Measurements from ENCODE around the gene F10.
"Not testable (repeated sequence)": the region's sequence is repeated elsewhere in the genome, so short reads cannot be mapped to it uniquely, and the experiment has no call there.

Gene F10

DNA sequence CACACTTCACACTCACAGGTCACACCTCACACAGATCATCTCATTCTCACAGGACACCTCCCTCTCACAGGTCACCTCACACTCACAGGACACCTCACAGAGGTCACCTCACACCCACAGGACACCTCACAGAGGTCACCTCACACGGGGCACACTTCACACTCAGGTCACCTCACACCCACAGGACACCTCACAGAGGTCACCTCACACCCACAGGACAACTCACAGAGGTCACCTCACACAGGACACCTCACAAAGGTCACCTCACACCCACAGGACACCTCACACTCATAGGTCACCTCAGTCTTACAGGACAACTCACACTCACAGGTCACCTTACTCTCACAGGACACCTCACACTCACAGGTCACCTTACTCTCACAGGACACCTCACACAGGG, 10.1 kb upstream of the F10 start:
- not testable (repeated sequence) for H3K14ac ChIP-seq (ENCODE audit: low read length in 2 of 2); H3K4ac ChIP-seq (ENCODE audit: low read depth in 1 of 2, low read length in 2 of 2); H3K36me3 ChIP-seq (ENCODE audit: control insufficient read depth in 1 of 2, insufficient read depth in 2 of 2, low read depth in 1 of 2, low read length in 2 of 2); H4K91ac ChIP-seq (ENCODE audit: low read length); H2AFZ ChIP-seq (ENCODE audit: low read depth, low read length); H3K79me1 ChIP-seq (replicated peaks; ENCODE audit: low read length, poor library complexity, severe bottlenecking); H2BK15ac ChIP-seq (ENCODE audit: low read depth, poor library complexity, severe bottlenecking); H3K9ac ChIP-seq (ENCODE audit: low read length); H3K4me2 ChIP-seq (ENCODE audit: low read length, poor library complexity, severe bottlenecking); H2BK12ac ChIP-seq (ENCODE audit: low read length in 2 of 2); H3K18ac ChIP-seq (ENCODE audit: low read depth in 1 of 2, low read length in 2 of 2); H4K8ac ChIP-seq (ENCODE audit: low read length); H2BK120ac ChIP-seq (ENCODE audit: low read depth, low read length); H2BK5ac ChIP-seq (ENCODE audit: low read depth, low read length, poor library complexity, severe bottlenecking); DNase-seq; H2AK5ac ChIP-seq (ENCODE audit: low read length, severe bottlenecking); H3K9me3 ChIP-seq (ENCODE audit: control insufficient read depth, low read length); H3K4me3 ChIP-seq (ENCODE audit: insufficient read depth in 1 of 2, low read depth in 1 of 2, low read length in 2 of 2); H3K23ac ChIP-seq (ENCODE audit: low read length in 2 of 2); H3K27ac ChIP-seq (ENCODE audit: low read length, poor library complexity, severe bottlenecking)
- Histone ChIP-seq H3K4me1 (ENCODE audit: control insufficient read depth, insufficient read depth, low read depth, low read length) (peaks cover 10% of the 10 kb centered on the region), H3K27me3 (ENCODE audit: control insufficient read depth in 1 of 2, insufficient read depth in 1 of 2, low read length in 2 of 2) (peaks cover 29 to 63% of the 10 kb centered on the region in 2 experiments)
- 68% methylated on average over 1 of the region's 1 CpG for WGBS

- Histone ChIP-seq H4K8ac (ENCODE audit: low read length) (no peak overlapping the region), H3K4me1 (ENCODE audit: control insufficient read depth, insufficient read depth, low read depth, low read length) (peaks cover 10% of the 10 kb centered on the region), H4K91ac (ENCODE audit: low read length) (no peak overlapping the region), H3K14ac (ENCODE audit: low read length in 2 of 2) (no peak overlapping the region), H3K4me3 (ENCODE audit: insufficient read depth in 1 of 2, low read depth in 1 of 2, low read length in 2 of 2) (no peak overlapping the region), H3K9me3 (ENCODE audit: control insufficient read depth, low read length) (no peaks in the 10 kb centered on the region), H2BK5ac (ENCODE audit: low read depth, low read length, poor library complexity, severe bottlenecking) (no peak overlapping the region), H2BK12ac (ENCODE audit: low read length in 2 of 2) (no peak overlapping the region), H3K36me3 (ENCODE audit: control insufficient read depth in 1 of 2, insufficient read depth in 2 of 2, low read depth in 1 of 2, low read length in 2 of 2) (no peaks in the 10 kb centered on the region), H3K9ac (ENCODE audit: low read length) (no peak overlapping the region), H2AFZ (ENCODE audit: low read depth, low read length) (no peak overlapping the region), H3K4me2 (ENCODE audit: low read length, poor library complexity, severe bottlenecking) (no peak overlapping the region), H2BK15ac (ENCODE audit: low read depth, poor library complexity, severe bottlenecking) (no peak overlapping the region), H3K23ac (ENCODE audit: low read length in 2 of 2) (no peak overlapping the region), H3K4ac (ENCODE audit: low read depth in 1 of 2, low read length in 2 of 2) (no peak overlapping the region), H3K27me3 (ENCODE audit: control insufficient read depth in 1 of 2, insufficient read depth in 1 of 2, low read length in 2 of 2) (peaks cover 29 to 64% of the 10 kb centered on the region in 2 experiments), H3K18ac (ENCODE audit: low read depth in 1 of 2, low read length in 2 of 2) (no peak overlapping the region), H2AK5ac (ENCODE audit: low read length, severe bottlenecking) (no peak overlapping the region), H3K79me1 (replicated peaks; ENCODE audit: low read length, poor library complexity, severe bottlenecking) (no peaks in the 10 kb centered on the region), H2BK120ac (ENCODE audit: low read depth, low read length) (no peak overlapping the region), H3K27ac (ENCODE audit: low read length, poor library complexity, severe bottlenecking) (no peak overlapping the region)
- DNase-seq = no peak
- WGBS = 83% methylated on average over 9 of the region's 9 CpGs
These were observed 9.4 kb upstream of the F10 start for GRCh38 chr13:113112893-113113845.

DNA sequence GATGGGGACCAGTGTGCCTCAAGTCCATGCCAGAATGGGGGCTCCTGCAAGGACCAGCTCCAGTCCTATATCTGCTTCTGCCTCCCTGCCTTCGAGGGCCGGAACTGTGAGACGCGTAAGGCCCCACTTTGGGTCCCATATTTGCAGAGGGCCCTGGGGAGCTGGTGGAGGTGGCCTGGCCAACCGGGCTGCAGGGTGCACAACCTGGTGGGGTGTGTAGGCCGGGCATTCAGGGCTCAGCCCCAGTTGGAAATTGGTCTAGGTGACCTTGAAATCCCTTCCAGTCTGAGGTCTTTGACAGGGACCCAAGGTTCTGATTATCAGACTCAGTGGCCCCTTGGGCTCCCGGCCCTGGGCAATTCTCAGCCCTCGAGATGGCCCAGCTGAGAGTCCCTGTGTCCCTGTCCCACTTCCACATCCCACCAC, 8.7 kb upstream of the F10 start:
- Histone ChIP-seq H2BK15ac (ENCODE audit: low read depth, poor library complexity, severe bottlenecking) (no peak overlapping the region), H3K4me3 (ENCODE audit: insufficient read depth in 1 of 2, low read depth in 1 of 2, low read length in 2 of 2) (no peak overlapping the region), H3K36me3 (ENCODE audit: control insufficient read depth in 1 of 2, insufficient read depth in 2 of 2, low read depth in 1 of 2, low read length in 2 of 2) (no peaks in the 10 kb centered on the region), H2BK120ac (ENCODE audit: low read depth, low read length) (no peak overlapping the region), H3K79me1 (replicated peaks; ENCODE audit: low read length, poor library complexity, severe bottlenecking) (no peaks in the 10 kb centered on the region), H3K4me2 (ENCODE audit: low read length, poor library complexity, severe bottlenecking) (no peak overlapping the region), H3K4me1 (ENCODE audit: control insufficient read depth, insufficient read depth, low read depth, low read length) (peaks cover 10% of the 10 kb centered on the region), H2AFZ (ENCODE audit: low read depth, low read length) (no peak overlapping the region), H4K91ac (ENCODE audit: low read length) (no peak overlapping the region), H3K27me3 (ENCODE audit: control insufficient read depth in 1 of 2, insufficient read depth in 1 of 2, low read length in 2 of 2) (peaks cover 29 to 71% of the 10 kb centered on the region in 2 experiments), H3K9ac (ENCODE audit: low read length) (no peak overlapping the region), H3K27ac (ENCODE audit: low read length, poor library complexity, severe bottlenecking) (no peak overlapping the region), H3K18ac (ENCODE audit: low read depth in 1 of 2, low read length in 2 of 2) (no peak overlapping the region), H3K9me3 (ENCODE audit: control insufficient read depth, low read length) (no peaks in the 10 kb centered on the region), H3K23ac (ENCODE audit: low read length in 2 of 2) (no peak overlapping the region), H3K4ac (ENCODE audit: low read depth in 1 of 2, low read length in 2 of 2) (no peak overlapping the region), H4K8ac (ENCODE audit: low read length) (no peak overlapping the region), H2BK5ac (ENCODE audit: low read depth, low read length, poor library complexity, severe bottlenecking) (no peak overlapping the region), H2BK12ac (ENCODE audit: low read length in 2 of 2) (no peak overlapping the region), H3K14ac (ENCODE audit: low read length in 2 of 2) (no peak overlapping the region), H2AK5ac (ENCODE audit: low read length, severe bottlenecking) (no peak overlapping the region)
- WGBS = 89% methylated on average over 8 of the region's 8 CpGs
- DNase-seq = no peak

DNA sequence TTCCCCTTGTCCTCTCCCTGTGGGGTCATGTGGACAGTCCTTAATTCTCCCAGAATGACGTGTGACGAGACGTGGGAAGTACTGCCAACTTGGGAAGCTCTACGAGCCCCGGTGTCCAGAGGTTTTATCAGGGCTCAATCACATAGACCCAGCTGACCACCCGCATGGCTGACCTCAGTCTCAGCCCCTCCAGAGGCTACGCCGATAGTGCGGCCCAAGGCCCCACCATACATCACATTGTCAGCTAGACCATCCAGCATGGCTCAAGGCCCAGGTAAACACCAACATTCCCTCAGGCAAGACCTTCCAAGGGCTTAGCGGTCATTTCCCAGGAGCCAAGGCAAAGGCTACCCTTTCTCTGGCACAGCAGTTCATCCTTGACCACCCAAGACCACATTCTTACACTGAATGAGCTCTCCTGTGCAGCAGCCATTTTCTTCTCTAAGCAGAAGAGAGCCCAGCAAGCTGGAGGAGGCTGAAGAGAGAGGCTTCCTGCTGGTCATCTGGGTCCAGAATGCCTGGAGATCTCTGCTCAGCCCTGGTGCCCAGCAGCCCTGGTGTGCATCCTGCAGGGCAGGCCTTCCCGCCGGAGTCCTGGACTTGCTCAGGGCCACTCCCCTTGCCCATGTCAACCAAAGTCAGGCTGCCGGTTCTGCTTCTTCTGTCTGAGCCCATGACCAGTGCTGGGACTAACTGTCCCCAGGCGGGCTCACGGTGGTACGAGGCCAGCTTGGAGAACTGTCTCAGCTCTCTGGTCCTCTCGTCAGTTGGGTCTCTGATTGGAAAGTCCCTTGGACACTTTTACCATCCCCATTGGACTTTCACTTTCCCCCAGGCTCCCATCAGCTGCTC, 7.9 kb upstream of the F10 start:
- Histone ChIP-seq H2AFZ (ENCODE audit: low read depth, low read length) (no peak overlapping the region), H3K36me3 (ENCODE audit: control insufficient read depth in 1 of 2, insufficient read depth in 2 of 2, low read depth in 1 of 2, low read length in 2 of 2) (no peaks in the 10 kb centered on the region), H3K27ac (ENCODE audit: low read length, poor library complexity, severe bottlenecking) (no peak overlapping the region), H3K4me1 (ENCODE audit: control insufficient read depth, insufficient read depth, low read depth, low read length) (peaks cover 10% of the 10 kb centered on the region), H2AK5ac (ENCODE audit: low read length, severe bottlenecking) (no peak overlapping the region), H3K9me3 (ENCODE audit: control insufficient read depth, low read length) (no peaks in the 10 kb centered on the region), H4K91ac (ENCODE audit: low read length) (no peak overlapping the region), H2BK120ac (ENCODE audit: low read depth, low read length) (no peak overlapping the region), H2BK15ac (ENCODE audit: low read depth, poor library complexity, severe bottlenecking) (no peak overlapping the region), H3K79me1 (replicated peaks; ENCODE audit: low read length, poor library complexity, severe bottlenecking) (no peaks in the 10 kb centered on the region), H3K4me2 (ENCODE audit: low read length, poor library complexity, severe bottlenecking) (no peak overlapping the region), H3K4ac (ENCODE audit: low read depth in 1 of 2, low read length in 2 of 2) (no peak overlapping the region), H3K23ac (ENCODE audit: low read length in 2 of 2) (no peak overlapping the region), H3K14ac (ENCODE audit: low read length in 2 of 2) (no peak overlapping the region), H2BK12ac (ENCODE audit: low read length in 2 of 2) (no peak overlapping the region), H3K4me3 (ENCODE audit: insufficient read depth in 1 of 2, low read depth in 1 of 2, low read length in 2 of 2) (no peak overlapping the region), H3K18ac (ENCODE audit: low read depth in 1 of 2, low read length in 2 of 2) (no peak overlapping the region), H2BK5ac (ENCODE audit: low read depth, low read length, poor library complexity, severe bottlenecking) (no peak overlapping the region), H4K8ac (ENCODE audit: low read length) (no peak overlapping the region), H3K27me3 (ENCODE audit: control insufficient read depth in 1 of 2, insufficient read depth in 1 of 2, low read length in 2 of 2) (peaks cover 29 to 74% of the 10 kb centered on the region in 2 experiments), H3K9ac (ENCODE audit: low read length) (no peak overlapping the region)
- WGBS = 87% methylated on average over 17 of the region's 17 CpGs
- DNase-seq = no peak

Data from mesenchymal stem cell (in vitro differentiated cells and primary cell).